ENCODE data around the gene GGTLC2.

DNA sequence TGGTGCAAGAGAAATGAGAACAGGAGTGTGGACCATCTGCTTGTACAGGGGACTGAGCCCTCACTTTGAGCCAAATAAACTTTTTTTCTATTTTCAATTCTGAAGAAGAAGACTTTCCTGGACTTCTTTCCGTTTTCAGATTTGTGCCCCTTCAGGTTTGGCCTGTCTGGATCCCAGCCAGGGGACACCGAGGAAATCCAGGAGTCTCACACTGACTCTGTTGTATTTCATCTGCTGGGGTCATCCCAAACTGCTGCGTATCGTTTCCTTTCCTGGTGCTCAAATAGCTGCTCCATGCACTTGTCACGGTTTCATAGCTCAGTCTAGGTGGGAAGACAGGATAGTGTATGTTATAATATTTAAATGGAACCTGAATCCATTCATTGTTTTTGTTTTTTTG lies 51.7 kb downstream of the GGTLC2 start:
- TF ChIP-seq, protein P1, sequence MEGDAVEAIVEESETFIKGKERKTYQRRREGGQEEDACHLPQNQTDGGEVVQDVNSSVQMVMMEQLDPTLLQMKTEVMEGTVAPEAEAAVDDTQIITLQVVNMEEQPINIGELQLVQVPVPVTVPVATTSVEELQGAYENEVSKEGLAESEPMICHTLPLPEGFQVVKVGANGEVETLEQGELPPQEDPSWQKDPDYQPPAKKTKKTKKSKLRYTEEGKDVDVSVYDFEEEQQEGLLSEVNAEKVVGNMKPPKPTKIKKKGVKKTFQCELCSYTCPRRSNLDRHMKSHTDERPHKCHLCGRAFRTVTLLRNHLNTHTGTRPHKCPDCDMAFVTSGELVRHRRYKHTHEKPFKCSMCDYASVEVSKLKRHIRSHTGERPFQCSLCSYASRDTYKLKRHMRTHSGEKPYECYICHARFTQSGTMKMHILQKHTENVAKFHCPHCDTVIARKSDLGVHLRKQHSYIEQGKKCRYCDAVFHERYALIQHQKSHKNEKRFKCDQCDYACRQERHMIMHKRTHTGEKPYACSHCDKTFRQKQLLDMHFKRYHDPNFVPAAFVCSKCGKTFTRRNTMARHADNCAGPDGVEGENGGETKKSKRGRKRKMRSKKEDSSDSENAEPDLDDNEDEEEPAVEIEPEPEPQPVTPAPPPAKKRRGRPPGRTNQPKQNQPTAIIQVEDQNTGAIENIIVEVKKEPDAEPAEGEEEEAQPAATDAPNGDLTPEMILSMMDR (IDR thresholded peaks at IDR 0.05) = no peak
- TF ChIP-seq POLR2A (IDR thresholded peaks at IDR 0.05) = no peak
